Mucosa of descending colon (tissue), 3 donors: ENCODE measurements around the gene HMGN4. TPM values are rescaled to one million over a fixed set of nuclear protein-coding genes. Genes with fewer than 3 reads are reported as not detected.
A peak's percentile ranks its signal among the peaks of the same experiment; 100 is the strongest.

Source experiments
- ATAC-seq: fragments of 200-7000 bp; cut with Tn5 transposase; one replicate; pipeline ENCODE4 v1.9.1; 2020; ENCODE audit warnings: mild to moderate bottlenecking, moderate library complexity
- DNase-seq, 3 donors: peaks; one replicate each; pipeline ENCODE4 v3.0.0-alpha.2; 2020
- H3K36me3 ChIP-seq: fragments of 200-600 bp; one replicate; pipeline ENCODE4 v1.8.0; 2021; ENCODE audit warnings: low read depth, mild to moderate bottlenecking
- H3K4me1 ChIP-seq: fragments of 200-600 bp; one replicate; pipeline ENCODE4 v1.8.0; 2021; ENCODE audit warnings: low read depth, mild to moderate bottlenecking
- H3K4me3 ChIP-seq: fragments of 200-600 bp; one replicate; pipeline ENCODE4 v1.8.0; 2021; ENCODE audit warnings: mild to moderate bottlenecking
- H3K9me3 ChIP-seq: fragments of 200-600 bp; one replicate; pipeline ENCODE4 v1.8.0; 2021; ENCODE audit warnings: mild to moderate bottlenecking
- intact Hi-C, 2 donors: fragments of 100-400 bp; cut with DNase I in 1 of 2; cut with micrococcal nuclease in 1 of 2; formaldehyde crosslinking; loops; one replicate each; pipeline versions ENCODE4 v1.11.0 to v1.11.1; 2022; cut with DNase I, micrococcal nuclease
- total RNA-seq, 3 donors: library from RNA; stranded (reverse); fragmentation: NEBNext Ultra II Directional in 2 of 3; extraction: Animal tissue kit (Norgen Biotek cat#: 25700) in 2 of 3; gene quantifications; one replicate each; pipeline versions ENCODE4 v1.2.1 to v1.2.4, GENCODE V29; 2021 to 2023
- TF ChIP-seq, protein P1 (sequence below): fragments of 200-600 bp; IDR thresholded peaks from one replicate; pipeline ENCODE4 v1.8.0; 2022; ENCODE audit warnings: antibody characterized with exemption, mild to moderate bottlenecking
- donor health status: DM: no; HTN: no; CAD: no; lungs with moderate emphysema.
- donor health status: DM: no; HTN: no; CAD: no.
- donor health status: DM: no; HTN: yes; CAD: no.

HMGN4 gene
- total RNA-seq, 3 donors from 2014 or later, result 58.6 to 76.0 (median 68.2) TPM

- Histone ChIP-seq H3K4me1 (no peaks in the 10 kb centered on the region), H3K4me3 (no peak overlapping the region), H3K9me3 (no peaks in the 10 kb centered on the region), H3K36me3 (no peaks in the 10 kb centered on the region)
- intact Hi-C loops, result no loop called here
- DNase-seq, result no peak
- ATAC-seq, result no peak
- TF ChIP-seq, protein P1, sequence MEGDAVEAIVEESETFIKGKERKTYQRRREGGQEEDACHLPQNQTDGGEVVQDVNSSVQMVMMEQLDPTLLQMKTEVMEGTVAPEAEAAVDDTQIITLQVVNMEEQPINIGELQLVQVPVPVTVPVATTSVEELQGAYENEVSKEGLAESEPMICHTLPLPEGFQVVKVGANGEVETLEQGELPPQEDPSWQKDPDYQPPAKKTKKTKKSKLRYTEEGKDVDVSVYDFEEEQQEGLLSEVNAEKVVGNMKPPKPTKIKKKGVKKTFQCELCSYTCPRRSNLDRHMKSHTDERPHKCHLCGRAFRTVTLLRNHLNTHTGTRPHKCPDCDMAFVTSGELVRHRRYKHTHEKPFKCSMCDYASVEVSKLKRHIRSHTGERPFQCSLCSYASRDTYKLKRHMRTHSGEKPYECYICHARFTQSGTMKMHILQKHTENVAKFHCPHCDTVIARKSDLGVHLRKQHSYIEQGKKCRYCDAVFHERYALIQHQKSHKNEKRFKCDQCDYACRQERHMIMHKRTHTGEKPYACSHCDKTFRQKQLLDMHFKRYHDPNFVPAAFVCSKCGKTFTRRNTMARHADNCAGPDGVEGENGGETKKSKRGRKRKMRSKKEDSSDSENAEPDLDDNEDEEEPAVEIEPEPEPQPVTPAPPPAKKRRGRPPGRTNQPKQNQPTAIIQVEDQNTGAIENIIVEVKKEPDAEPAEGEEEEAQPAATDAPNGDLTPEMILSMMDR, result no peak
Observed at GRCh38 chr6:26495281-26495680, 42.9 kb upstream of the HMGN4 start.

DNA sequence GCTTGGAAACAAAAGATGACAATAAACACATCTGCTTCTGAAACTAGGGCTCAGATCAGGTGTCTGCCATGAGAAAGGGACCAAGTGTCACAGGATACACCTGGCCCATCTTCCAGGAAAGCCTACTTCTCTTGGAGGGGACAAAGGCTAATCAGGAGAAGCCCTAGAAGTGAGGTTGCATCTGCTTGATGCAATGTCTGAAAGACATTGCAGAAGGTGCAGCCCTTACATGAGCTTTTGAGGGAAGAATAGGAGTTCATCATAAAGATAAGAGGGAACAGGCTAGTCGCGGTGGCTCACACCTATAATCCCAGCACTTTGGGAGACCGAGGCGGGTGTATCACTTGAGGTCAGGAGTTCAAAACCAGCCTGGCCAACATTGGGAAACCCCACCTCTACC, 40.6 kb upstream of the HMGN4 start:
- TF ChIP-seq, protein P1, result no peak
- Histone ChIP-seq H3K9me3 (no peaks in the 10 kb centered on the region), H3K4me3 (no peak overlapping the region), H3K4me1 (peaks cover 4% of the 10 kb centered on the region), H3K36me3 (no peaks in the 10 kb centered on the region)
- DNase-seq, result no peak
- intact Hi-C loops, result no loop called here
- ATAC-seq, result no peak

GRCh38 chr6:26500102-26500501, 38.1 kb upstream of the HMGN4 start, which contains the start of gene BTN1A1:
Gene BTN1A1 (plus strand): TSS chr6:26500303. CDS start chr6:26501287, 984 bp downstream.
- intact Hi-C loops, result no loop called here
- Histone ChIP-seq H3K9me3 (no peaks in the 10 kb centered on the region), H3K4me1 (peaks cover 4% of the 10 kb centered on the region), H3K36me3 (no peaks in the 10 kb centered on the region), H3K4me3 (no peak within 1 kb of the TSS)
- DNase-seq (no peak), ATAC-seq (no peak)
- TF ChIP-seq, protein P1, result no peak

DNA sequence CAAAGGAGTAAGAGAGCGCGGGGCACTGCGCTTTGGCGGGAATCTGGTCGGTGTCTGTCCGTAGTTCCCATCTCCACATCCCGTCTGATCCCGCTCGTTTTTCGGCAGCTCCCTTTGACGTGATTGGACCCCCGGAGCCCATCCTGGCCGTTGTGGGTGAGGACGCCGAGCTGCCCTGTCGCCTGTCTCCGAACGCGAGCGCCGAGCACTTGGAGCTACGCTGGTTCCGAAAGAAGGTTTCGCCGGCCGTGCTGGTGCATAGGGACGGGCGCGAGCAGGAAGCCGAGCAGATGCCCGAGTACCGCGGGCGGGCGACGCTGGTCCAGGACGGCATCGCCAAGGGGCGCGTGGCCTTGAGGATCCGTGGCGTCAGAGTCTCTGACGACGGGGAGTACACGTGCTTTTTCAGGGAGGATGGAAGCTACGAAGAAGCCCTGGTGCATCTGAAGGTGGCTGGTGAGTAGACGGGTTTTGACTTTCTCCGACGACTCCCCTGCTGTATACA, 36.6 kb upstream of the HMGN4 start:
- TF ChIP-seq, protein P1, result no peak
- intact Hi-C loops, result no loop called here
- peak; percentile 21 to 64 (median 43) for DNase-seq

GRCh38 chr6:26502165-26502564, 36.0 kb upstream of the HMGN4 start:
- ATAC-seq (peak; percentile 60), DNase-seq (no peak)
- Histone ChIP-seq H3K4me3 (no peak overlapping the region), H3K36me3 (no peaks in the 10 kb centered on the region), H3K4me1 (peaks cover 4% of the 10 kb centered on the region), H3K9me3 (no peaks in the 10 kb centered on the region)
- TF ChIP-seq, protein P1, result no peak
- intact Hi-C loops, result no loop called here

More for the DNA sequence above, 36.6 kb upstream of the HMGN4 start:
- H3K36me3 ChIP-seq, result no peaks in the 10 kb centered on the region
- peak; percentile 69 for ATAC-seq
- H3K4me1 ChIP-seq, result peaks cover 4% of the 10 kb centered on the region
- no peak overlapping the region for H3K4me3 ChIP-seq
- H3K9me3 ChIP-seq, result no peaks in the 10 kb centered on the region

- H3K4me1 ChIP-seq, result peaks cover 4% of the 10 kb centered on the region
- H3K4me3 ChIP-seq, result no peak overlapping the region
- DNase-seq, result no peak
- ATAC-seq, result no peak
- TF ChIP-seq, protein P1, result no peak
- H3K9me3 ChIP-seq, result no peaks in the 10 kb centered on the region
- intact Hi-C loops, result no loop called here
- no peaks in the 10 kb centered on the region for H3K36me3 ChIP-seq
Observed at GRCh38 chr6:26502626-26503025, 35.5 kb upstream of the HMGN4 start.
